GM21576 (cell line): ENCODE results near the gene HGFAC.

Experiments used
- ATAC-seq: cut with Tn5 transposase; IDR thresholded peaks from one replicate; pipeline ENCODE4 v1.9.1; 2021; ENCODE audit warnings: mild to moderate bottlenecking, moderate library complexity; ENCODE audit not compliant: unreplicated experiment

HGFAC gene

DNA sequence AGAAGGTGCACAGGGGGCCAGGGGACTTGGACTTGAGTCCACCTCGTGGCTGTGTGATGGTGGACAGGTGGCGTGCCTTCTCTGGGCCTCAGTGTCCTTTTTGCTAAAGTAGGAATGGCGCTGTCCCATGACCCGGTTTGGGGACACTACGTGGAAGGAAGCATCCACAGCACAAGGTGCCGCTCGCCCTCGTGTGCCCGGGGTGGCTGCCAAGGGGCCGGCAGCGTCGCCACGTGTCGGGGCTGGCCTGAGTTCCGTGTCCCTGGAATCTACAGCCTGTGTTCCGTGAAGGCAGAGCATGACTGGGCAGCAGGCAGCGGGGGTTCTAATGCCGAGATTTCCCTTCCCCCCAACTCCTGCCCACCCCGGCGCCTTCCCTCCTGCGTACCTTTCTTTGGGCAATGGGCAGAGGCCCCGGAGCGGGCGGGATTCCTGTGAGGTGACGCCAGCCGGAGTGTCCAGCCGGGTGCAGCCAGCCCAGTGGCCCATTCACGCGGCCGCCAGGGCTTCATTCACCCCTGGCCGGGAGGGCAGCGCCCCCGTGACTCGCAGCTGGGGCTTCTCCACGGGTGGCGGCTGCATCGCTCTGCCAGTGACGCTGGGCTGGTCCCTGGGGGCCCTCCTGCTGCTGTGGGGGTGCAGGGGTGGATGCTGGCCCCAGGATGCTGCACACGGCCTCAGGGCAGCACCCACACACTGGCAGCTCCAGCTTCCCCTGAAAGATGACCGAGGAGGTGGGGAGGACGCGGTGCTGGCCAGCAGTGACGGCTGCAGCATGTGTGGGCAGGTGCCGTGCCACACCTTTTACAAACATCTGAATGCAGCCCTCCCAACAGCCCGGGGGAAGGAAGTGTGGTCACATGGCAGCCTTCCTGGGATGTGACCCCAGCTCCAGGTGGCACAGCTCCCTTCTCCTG is 42.5 kb downstream of the HGFAC start:
- ATAC-seq = no peak

- ATAC-seq = no peak
These were observed 43.4 kb downstream of the HGFAC start for GRCh38 chr4:3485011-3485791.

- no peak for ATAC-seq
These were observed 44.2 kb downstream of the HGFAC start for GRCh38 chr4:3485886-3486540.

DNA sequence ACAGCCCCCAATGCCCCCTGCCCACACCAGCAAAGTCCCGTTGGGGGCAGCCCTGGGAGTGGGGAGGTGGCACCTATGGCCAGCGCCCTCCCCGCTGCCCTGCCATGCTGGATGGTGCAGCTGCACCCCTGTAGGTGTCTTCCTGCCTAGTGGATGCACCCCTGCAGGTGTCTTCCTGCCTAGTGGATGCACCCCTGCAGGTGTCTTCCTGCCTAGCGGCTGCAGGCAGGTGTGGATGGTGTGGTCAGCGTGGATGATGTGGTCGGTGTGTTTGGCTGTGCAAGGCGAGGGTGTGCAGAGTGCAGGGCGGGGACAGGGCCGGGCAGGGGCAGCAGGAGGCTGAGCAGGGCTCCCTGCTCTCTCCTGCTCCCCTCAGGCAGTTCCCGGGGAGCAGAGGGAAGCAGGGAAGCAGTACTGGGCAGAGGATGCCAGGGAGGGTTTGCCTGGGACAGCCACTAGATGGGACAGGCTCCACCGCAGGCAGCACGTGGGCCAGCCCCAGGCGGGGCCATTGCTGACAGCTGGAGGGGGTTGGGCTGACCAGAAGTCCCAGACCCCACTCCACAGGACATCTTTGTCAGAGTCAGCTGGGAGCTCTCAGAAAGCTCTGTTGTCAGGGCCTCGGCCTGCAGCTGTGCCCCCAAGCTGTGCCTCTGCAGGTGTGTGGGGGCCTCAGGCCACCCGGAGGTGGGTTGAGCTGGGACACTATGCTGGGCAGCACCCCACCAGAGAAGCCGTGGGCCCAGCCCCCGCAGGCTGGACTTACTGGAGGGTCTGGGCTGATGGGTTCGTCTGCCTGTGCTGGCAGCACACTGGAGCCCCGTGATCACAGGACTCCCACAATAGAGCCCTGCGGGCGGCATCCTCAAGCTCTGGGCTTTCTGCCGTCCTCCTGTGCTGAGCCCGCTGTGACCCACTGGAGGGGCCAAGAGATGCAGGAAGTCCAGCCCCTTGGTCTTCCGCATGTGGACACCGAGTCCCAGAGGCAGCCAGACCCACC is 45.1 kb downstream of the HGFAC start:
- no peak for ATAC-seq

- no peak for ATAC-seq
These were observed 46.1 kb downstream of the HGFAC start for GRCh38 chr4:3487861-3488260.

- no peak for ATAC-seq
These were observed 47.1 kb downstream of the HGFAC start for GRCh38 chr4:3488820-3489219.

- ATAC-seq = no peak
These were observed 47.7 kb downstream of the HGFAC start for GRCh38 chr4:3489451-3489962.

- no peak for ATAC-seq
These were observed 50.1 kb downstream of the HGFAC start for GRCh38 chr4:3491681-3492405.

GRCh38 chr4:3492741-3493719 is 51.3 kb downstream of the HGFAC start:
- ATAC-seq = no peak

DNA sequence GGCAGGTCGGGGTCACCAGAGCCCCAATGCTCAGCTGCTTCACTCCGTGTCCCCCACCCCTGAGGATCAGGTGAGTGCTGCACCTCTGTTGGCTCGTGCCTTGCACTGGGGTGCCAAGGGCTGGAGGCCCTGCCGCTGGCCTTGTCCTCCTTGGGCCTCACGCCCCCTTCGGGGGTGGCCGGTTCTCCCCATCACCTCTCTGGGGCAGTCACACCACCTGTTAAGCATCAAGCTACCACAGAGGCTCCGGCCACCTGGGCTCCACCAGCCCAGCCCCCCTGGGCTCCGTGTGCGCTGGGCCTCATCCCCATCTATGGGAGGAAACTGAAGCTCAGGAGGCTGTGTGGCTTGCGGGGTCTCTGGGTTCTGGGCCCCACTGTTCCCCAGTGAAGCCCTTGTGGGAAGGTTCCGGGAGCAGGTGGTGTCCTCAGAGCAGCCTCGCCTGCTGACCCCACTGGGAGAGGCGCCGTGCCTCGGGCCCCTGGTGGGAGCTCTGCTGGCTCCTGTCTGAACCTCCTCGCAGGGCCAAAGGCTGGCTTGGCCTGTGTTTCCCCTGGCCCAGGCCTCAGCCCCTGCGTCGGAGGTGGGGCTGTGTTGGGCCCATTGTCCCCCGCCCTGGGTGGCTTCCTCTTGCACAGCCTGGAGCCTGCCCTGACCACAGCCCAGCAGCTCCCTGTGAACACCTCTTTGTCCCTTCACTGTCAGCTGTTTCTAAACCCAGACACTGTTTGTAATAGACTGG is 52.1 kb downstream of the HGFAC start:
- no peak for ATAC-seq

- no peak for ATAC-seq
These were observed 52.7 kb downstream of the HGFAC start for GRCh38 chr4:3494462-3494871.

- ATAC-seq = no peak
These were observed 53.6 kb downstream of the HGFAC start for GRCh38 chr4:3495204-3495975.

- no peak for ATAC-seq
These were observed 54.3 kb downstream of the HGFAC start for GRCh38 chr4:3496021-3496420.

GRCh38 chr4:3497095-3497494 is 55.3 kb downstream of the HGFAC start:
- no peak for ATAC-seq

- ATAC-seq = no peak
These were observed 56.0 kb downstream of the HGFAC start for GRCh38 chr4:3497523-3498389.

GRCh38 chr4:3498407-3498806 is 56.6 kb downstream of the HGFAC start:
- ATAC-seq = no peak
